A549 (cell line): ENCODE measurements around the gene BCAS3.

ENCODE experiments used
- RFX5 ChIP-seq: fragments of 450-650 bp; IDR thresholded peaks from 2 replicates; pipeline ENCODE4 v1.7.1; 2014; ENCODE audit warnings: antibody characterized with exemption, mild to moderate bottlenecking, moderate library complexity
- TF ChIP-seq, protein P1 (sequence below): fragments of 150-350 bp; IDR thresholded peaks from 2 replicates; pipeline ENCODE4 v1.6.1; 2014; ENCODE audit warnings: low read depth, mild to moderate bottlenecking, low read length
- TF ChIP-seq, protein P2 (sequence below): fragments of >200 bp; sonication (Bioruptor Twin); formaldehyde crosslinking; IDR thresholded peaks from 3 replicates; pipeline ENCODE4 v1.5.1; 2016
- TF ChIP-seq, protein P3 (sequence below): fragments of 450-650 bp; IDR thresholded peaks from 2 replicates; pipeline ENCODE4 v1.6.1; 2014; ENCODE audit warnings: antibody characterized with exemption

DNA sequence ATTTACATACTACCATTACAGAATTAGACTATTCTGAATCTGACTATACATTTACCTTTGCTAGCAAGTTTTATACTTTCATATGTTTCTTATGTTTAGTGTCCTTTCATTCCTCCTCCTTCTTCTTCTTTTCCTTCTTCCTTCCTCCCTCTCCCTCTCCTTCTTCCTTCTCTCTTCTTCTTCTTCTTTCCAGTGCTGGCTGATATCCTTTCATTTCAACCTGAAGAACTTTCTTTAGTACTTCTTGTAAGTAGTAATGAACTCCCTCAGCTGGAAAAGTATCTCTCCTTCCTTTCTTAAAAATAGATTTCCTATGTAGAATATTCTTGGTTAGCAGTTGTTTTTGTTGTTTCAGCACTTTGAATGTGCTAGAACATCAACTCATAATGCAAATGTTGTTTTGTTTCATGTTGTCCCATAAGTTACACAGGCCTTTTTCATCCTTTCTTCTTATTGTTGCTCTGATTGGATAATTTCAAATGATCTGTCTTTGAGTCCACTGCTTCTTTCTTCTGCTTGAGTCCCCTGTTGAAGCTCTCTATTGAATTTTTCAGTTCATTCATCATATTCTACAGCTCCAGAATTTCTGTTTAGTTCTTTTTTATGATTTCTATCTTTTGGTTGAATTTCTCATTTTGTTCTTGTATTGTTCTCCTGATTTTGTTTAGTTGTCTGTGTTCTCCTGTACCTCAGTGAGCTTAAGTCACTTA lies 759.5 kb downstream of the BCAS3 start:
- TF ChIP-seq, protein P1, sequence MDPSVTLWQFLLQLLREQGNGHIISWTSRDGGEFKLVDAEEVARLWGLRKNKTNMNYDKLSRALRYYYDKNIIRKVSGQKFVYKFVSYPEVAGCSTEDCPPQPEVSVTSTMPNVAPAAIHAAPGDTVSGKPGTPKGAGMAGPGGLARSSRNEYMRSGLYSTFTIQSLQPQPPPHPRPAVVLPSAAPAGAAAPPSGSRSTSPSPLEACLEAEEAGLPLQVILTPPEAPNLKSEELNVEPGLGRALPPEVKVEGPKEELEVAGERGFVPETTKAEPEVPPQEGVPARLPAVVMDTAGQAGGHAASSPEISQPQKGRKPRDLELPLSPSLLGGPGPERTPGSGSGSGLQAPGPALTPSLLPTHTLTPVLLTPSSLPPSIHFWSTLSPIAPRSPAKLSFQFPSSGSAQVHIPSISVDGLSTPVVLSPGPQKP: no peak
- TF ChIP-seq RFX5: no peak
- TF ChIP-seq, protein P2, sequence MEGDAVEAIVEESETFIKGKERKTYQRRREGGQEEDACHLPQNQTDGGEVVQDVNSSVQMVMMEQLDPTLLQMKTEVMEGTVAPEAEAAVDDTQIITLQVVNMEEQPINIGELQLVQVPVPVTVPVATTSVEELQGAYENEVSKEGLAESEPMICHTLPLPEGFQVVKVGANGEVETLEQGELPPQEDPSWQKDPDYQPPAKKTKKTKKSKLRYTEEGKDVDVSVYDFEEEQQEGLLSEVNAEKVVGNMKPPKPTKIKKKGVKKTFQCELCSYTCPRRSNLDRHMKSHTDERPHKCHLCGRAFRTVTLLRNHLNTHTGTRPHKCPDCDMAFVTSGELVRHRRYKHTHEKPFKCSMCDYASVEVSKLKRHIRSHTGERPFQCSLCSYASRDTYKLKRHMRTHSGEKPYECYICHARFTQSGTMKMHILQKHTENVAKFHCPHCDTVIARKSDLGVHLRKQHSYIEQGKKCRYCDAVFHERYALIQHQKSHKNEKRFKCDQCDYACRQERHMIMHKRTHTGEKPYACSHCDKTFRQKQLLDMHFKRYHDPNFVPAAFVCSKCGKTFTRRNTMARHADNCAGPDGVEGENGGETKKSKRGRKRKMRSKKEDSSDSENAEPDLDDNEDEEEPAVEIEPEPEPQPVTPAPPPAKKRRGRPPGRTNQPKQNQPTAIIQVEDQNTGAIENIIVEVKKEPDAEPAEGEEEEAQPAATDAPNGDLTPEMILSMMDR: no peak
- TF ChIP-seq, protein P3, sequence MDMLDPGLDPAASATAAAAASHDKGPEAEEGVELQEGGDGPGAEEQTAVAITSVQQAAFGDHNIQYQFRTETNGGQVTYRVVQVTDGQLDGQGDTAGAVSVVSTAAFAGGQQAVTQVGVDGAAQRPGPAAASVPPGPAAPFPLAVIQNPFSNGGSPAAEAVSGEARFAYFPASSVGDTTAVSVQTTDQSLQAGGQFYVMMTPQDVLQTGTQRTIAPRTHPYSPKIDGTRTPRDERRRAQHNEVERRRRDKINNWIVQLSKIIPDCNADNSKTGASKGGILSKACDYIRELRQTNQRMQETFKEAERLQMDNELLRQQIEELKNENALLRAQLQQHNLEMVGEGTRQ: no peak
